D721Med (cell line): ENCODE data around the gene ACTA1.
"Not testable (repeated sequence)": the region's sequence is repeated elsewhere in the genome, so short reads cannot be mapped to it uniquely, and the experiment has no call there.

Source experiments
- DNase-seq: peaks from one replicate; pipeline ENCODE4 v3.0.0; 2011; ENCODE audit warnings: low spot score; ENCODE audit not compliant: insufficient read length
- FAIRE-seq: peaks from 2 replicates; lab custom pipeline; 2011; peaks lifted over from hg19 to GRCh38; lab: Jason Lieb, UNC
- CTCF ChIP-seq: IDR thresholded peaks from 2 replicates; pipeline ENCODE4 v1.5.1; 2012; ENCODE audit warnings: mild to moderate bottlenecking, control low read depth; ENCODE audit not compliant: insufficient read depth; ENCODE audit errors: missing control alignments

ACTA1 gene

GRCh38 chr1:229397762-229398161 is 36.1 kb downstream of the ACTA1 start:
- no peak for TF ChIP-seq CTCF
- DNase-seq (no peak), FAIRE-seq (no peak)

GRCh38 chr1:229396585-229397206 is 37.2 kb downstream of the ACTA1 start:
- no peak for DNase-seq

DNA sequence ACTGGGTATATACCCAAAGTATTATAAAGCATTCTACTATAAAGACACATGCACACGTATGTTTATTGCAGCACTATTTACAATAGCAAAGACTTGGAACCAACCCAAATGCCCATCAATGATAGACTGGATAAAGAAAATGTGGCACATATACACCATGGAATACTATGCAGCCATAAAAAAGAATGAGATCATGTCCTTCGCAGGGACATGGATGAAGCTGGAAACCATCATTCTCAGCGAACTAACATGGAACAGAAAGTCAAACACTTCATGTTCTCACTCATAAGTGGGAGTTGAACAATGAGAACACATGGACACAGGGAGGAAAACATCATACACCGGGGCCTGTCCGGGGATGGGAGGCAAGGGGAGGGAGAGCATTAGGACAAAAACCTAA is 39.4 kb downstream of the ACTA1 start:
- not testable (repeated sequence) for FAIRE-seq, DNase-seq

More at GRCh38 chr1:229396585-229397206, 37.2 kb downstream of the ACTA1 start:
- no peak for TF ChIP-seq CTCF
- FAIRE-seq = no peak

- DNase-seq (no peak), FAIRE-seq (no peak)
- no peak for TF ChIP-seq CTCF
Observed at GRCh38 chr1:229392936-229393335, 41.0 kb downstream of the ACTA1 start.

DNA sequence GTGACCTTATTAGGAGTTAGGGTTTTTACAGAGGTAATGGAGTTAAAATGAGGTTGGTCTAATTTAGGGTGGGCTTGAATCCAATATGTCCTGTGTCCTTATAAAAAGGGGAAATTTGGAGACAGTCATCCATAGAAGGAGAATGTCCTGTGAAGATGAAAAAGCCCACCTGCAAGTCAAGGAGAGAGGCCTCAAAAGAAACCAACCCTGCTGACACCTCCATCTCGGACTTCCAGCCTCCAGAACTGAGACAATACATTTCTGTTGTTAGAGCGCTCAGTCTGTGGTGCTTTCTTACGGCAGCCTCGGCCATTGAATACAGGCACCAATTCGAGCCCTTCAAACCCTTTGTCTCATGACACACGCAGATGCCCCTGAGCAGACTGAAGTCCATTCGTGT is 43.8 kb downstream of the ACTA1 start:
- FAIRE-seq (no peak), DNase-seq (no peak)
- TF ChIP-seq CTCF = no peak

DNA sequence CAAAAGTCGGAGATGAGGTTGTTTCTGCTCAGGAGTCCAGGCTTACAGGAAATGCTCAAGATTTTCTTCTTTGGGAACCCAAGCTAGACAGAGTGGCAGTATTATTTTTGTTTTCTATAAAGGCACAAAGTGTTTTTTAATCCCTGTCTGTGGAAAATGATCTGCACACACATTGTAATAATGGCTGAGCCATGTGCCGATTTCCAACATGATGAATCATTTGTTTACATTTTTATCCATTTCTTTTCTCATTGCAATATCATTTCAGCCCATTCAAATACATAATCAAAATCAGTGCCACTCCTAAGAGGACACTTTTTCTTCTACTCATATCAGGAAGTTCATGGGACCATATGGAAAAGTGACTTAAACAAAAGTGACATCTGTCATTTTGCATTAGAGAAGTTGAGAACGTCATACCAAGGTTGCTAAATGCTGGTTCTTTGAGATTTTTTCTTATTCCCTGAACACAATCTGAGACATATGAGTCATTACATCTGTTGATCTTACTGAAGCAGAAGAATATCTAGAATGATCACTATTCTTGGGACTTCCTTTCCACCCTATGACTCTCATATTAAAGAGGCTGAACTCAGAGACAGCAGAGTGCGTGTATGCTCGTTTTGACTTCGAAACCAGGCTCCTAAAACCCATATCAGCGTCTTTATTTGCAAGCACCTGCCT is 44.9 kb downstream of the ACTA1 start:
- TF ChIP-seq CTCF = no peak
- FAIRE-seq (no peak), DNase-seq (no peak)

GRCh38 chr1:229385853-229386456 is 47.9 kb downstream of the ACTA1 start:
- FAIRE-seq (no peak), DNase-seq (no peak)
- no peak for TF ChIP-seq CTCF
